Mesenchymal stem cell (in vitro differentiated cells and primary cell): ENCODE measurements around the gene PCGF2.

Experiments
- DNase-seq: peaks from one replicate; pipeline ENCODE4 v3.0.0-alpha.2; 2013
- H2AFZ ChIP-seq: one replicate; pipeline ENCODE4 v1.6.1; 2013; ENCODE audit warnings: low read depth, mild to moderate bottlenecking, control low read depth, inconsistent platforms, low read length, moderate library complexity
- H2AK5ac ChIP-seq: 2 replicates; pipeline ENCODE4 v1.6.1; 2013; ENCODE audit warnings: low read length, moderate library complexity, mild to moderate bottlenecking, inconsistent platforms; ENCODE audit not compliant: severe bottlenecking
- H2BK120ac ChIP-seq: one replicate; pipeline ENCODE4 v1.6.1; 2013; ENCODE audit warnings: low read depth, mild to moderate bottlenecking, inconsistent platforms, low read length, moderate library complexity
- H2BK12ac ChIP-seq, 2 experiments: one replicate each; pipeline ENCODE4 v1.6.1; 2013; ENCODE audit warnings: inconsistent platforms in 2 of 2, low read length in 2 of 2, mild to moderate bottlenecking in 2 of 2, moderate library complexity in 2 of 2, control low read depth in 1 of 2
- H2BK15ac ChIP-seq: one replicate; pipeline ENCODE4 v1.6.1; 2013; ENCODE audit warnings: mild to moderate bottlenecking, low read depth, inconsistent platforms; ENCODE audit not compliant: poor library complexity, severe bottlenecking
- H2BK5ac ChIP-seq: 2 replicates; pipeline ENCODE4 v1.6.1; 2013; ENCODE audit warnings: low read depth, mild to moderate bottlenecking, low read length, control low read depth, inconsistent platforms; ENCODE audit not compliant: poor library complexity, severe bottlenecking
- H3K14ac ChIP-seq, 2 experiments: one replicate each; pipeline ENCODE4 v1.6.1; 2013; ENCODE audit warnings: inconsistent platforms in 2 of 2, low read length in 2 of 2, control low read depth in 1 of 2, mild to moderate bottlenecking in 1 of 2, moderate library complexity in 1 of 2
- H3K18ac ChIP-seq, 2 experiments: one replicate each; pipeline ENCODE4 v1.6.1; 2013; ENCODE audit warnings: inconsistent platforms in 2 of 2, low read length in 2 of 2, control low read depth in 1 of 2, low read depth in 1 of 2, mild to moderate bottlenecking in 1 of 2
- H3K23ac ChIP-seq, 2 experiments: one replicate each; pipeline ENCODE4 v1.6.1; 2013; ENCODE audit warnings: inconsistent platforms in 2 of 2, low read length in 2 of 2, mild to moderate bottlenecking in 2 of 2, moderate library complexity in 2 of 2, control low read depth in 1 of 2
- H3K27ac ChIP-seq: 2 replicates; pipeline ENCODE4 v1.5.1; 2013; ENCODE audit warnings: mild to moderate bottlenecking, moderate library complexity, low read length, control low read depth, inconsistent platforms; ENCODE audit not compliant: poor library complexity, severe bottlenecking
- H3K27me3 ChIP-seq, 2 experiments: 2 replicates each; pipeline versions ENCODE4 v1.6.1 to v1.7.0; 2013; ENCODE audit warnings: low read length in 2 of 2, mild to moderate bottlenecking in 2 of 2, moderate library complexity in 2 of 2, control low read depth in 1 of 2, inconsistent platforms in 1 of 2; ENCODE audit not compliant: control insufficient read depth in 1 of 2, insufficient read depth in 1 of 2
- H3K36me3 ChIP-seq, 2 experiments: 2 replicates each; pipeline versions ENCODE4 v1.6.1 to v1.7.0; 2013; ENCODE audit warnings: low read length in 2 of 2, control low read depth in 1 of 2, inconsistent platforms in 1 of 2, low read depth in 1 of 2, mild to moderate bottlenecking in 1 of 2; ENCODE audit not compliant: insufficient read depth in 2 of 2, control insufficient read depth in 1 of 2
- H3K4ac ChIP-seq, 2 experiments: one replicate each; pipeline ENCODE4 v1.6.1; 2013; ENCODE audit warnings: inconsistent platforms in 2 of 2, low read length in 2 of 2, mild to moderate bottlenecking in 2 of 2, moderate library complexity in 2 of 2, control low read depth in 1 of 2, low read depth in 1 of 2
- H3K4me1 ChIP-seq: 2 replicates; pipeline ENCODE4 v1.6.1; 2013; ENCODE audit warnings: low read depth, low read length, control low read depth; ENCODE audit not compliant: control insufficient read depth, insufficient read depth
- H3K4me2 ChIP-seq: 2 replicates; pipeline ENCODE4 v1.6.1; 2013; ENCODE audit warnings: low read length, mild to moderate bottlenecking, inconsistent platforms; ENCODE audit not compliant: poor library complexity, severe bottlenecking
- H3K4me3 ChIP-seq, 2 experiments: 2 replicates each; pipeline versions ENCODE4 v1.5.1 to v1.7.0; 2013; ENCODE audit warnings: low read length in 2 of 2, mild to moderate bottlenecking in 2 of 2, control low read depth in 1 of 2, low read depth in 1 of 2; ENCODE audit not compliant: insufficient read depth in 1 of 2
- H3K79me1 ChIP-seq: replicated peaks from 2 replicates; pipeline ENCODE4 v1.6.1; 2013; ENCODE audit warnings: mild to moderate bottlenecking, control low read depth, low read length, inconsistent platforms; ENCODE audit not compliant: poor library complexity, severe bottlenecking
- H3K9ac ChIP-seq: 2 replicates; pipeline ENCODE4 v1.7.0; 2013; ENCODE audit warnings: mild to moderate bottlenecking, low read length, moderate library complexity
- H3K9me3 ChIP-seq: 2 replicates; pipeline ENCODE4 v1.7.0; 2013; ENCODE audit warnings: mild to moderate bottlenecking, low read length; ENCODE audit not compliant: control insufficient read depth
- H4K8ac ChIP-seq: one replicate; pipeline ENCODE4 v1.6.1; 2013; ENCODE audit warnings: inconsistent platforms, mild to moderate bottlenecking, low read length, moderate library complexity
- H4K91ac ChIP-seq: one replicate; pipeline ENCODE4 v1.6.1; 2013; ENCODE audit warnings: mild to moderate bottlenecking, low read length, inconsistent platforms
- WGBS: methylation state at CpG from one replicate; pipeline ENCODE4 v1.1.7; 2013; ENCODE audit warnings: mixed read lengths; 5-methylcytosine and 5-hydroxymethylcytosine counted together

Gene PCGF2

GRCh38 chr17:38703742-38704605 lies 44.2 kb downstream of the PCGF2 start:
- H2AFZ ChIP-seq: peak overlapping the region; percentile 67
- peaks cover 11 to 15% of the 10 kb centered on the region in 2 experiments for H3K36me3 ChIP-seq
- H4K8ac ChIP-seq: peak overlapping the region; percentile 90
- peak overlapping the region; percentile 84 for H3K4me2 ChIP-seq
- no peak overlapping the region for H2BK5ac ChIP-seq
- H3K27ac ChIP-seq: no peak overlapping the region
- H3K9ac ChIP-seq: peak overlapping the region; percentile 90
- DNase-seq: peak; percentile 41
- H3K27me3 ChIP-seq: peaks cover 0 to 7% of the 10 kb centered on the region in 2 experiments
- peak overlapping the region; percentile 42 to 91 for H3K4ac ChIP-seq
- H3K79me1 ChIP-seq: peaks cover 26% of the 10 kb centered on the region
- H3K4me1 ChIP-seq: peaks cover 46% of the 10 kb centered on the region
- WGBS: 1% methylated on average over 42 of the region's 50 CpGs
- peak overlapping the region in 1 of 2 experiments; percentile 2 for H3K14ac ChIP-seq
- peak overlapping the region; percentile 71 to 91 for H3K18ac ChIP-seq
- peak overlapping the region; percentile 78 to 90 for H3K4me3 ChIP-seq
- peak overlapping the region; percentile 80 for H2BK120ac ChIP-seq
- H3K23ac ChIP-seq: peak overlapping the region in 1 of 2 experiments; percentile 84
- H3K9me3 ChIP-seq: no peaks in the 10 kb centered on the region
- peak overlapping the region; percentile 90 for H4K91ac ChIP-seq
- H2BK12ac ChIP-seq: peak overlapping the region in 1 of 2 experiments; percentile 60
- H2BK15ac ChIP-seq: peak overlapping the region; percentile 88
- H2AK5ac ChIP-seq: peak overlapping the region; percentile 5

- peak overlapping the region in 1 of 2 experiments; percentile 84 for H3K23ac ChIP-seq
- H3K18ac ChIP-seq: peak overlapping the region in 1 of 2 experiments; percentile 66
- peaks cover 22% of the 10 kb centered on the region for H3K79me1 ChIP-seq
- H2BK12ac ChIP-seq: peak overlapping the region in 1 of 2 experiments; percentile 60
- no peak overlapping the region for H3K27ac ChIP-seq
- H2AK5ac ChIP-seq: peak overlapping the region; percentile 44
- H3K4me3 ChIP-seq: peak overlapping the region; percentile 68 to 90
- peak; percentile 8 for DNase-seq
- H2AFZ ChIP-seq: no peak overlapping the region
- peak overlapping the region; percentile 84 for H3K4me2 ChIP-seq
- H3K9me3 ChIP-seq: no peaks in the 10 kb centered on the region
- peaks cover 0 to 11% of the 10 kb centered on the region in 2 experiments for H3K27me3 ChIP-seq
- H3K14ac ChIP-seq: no peak overlapping the region
- H2BK120ac ChIP-seq: no peak overlapping the region
- H4K91ac ChIP-seq: no peak overlapping the region
- peak overlapping the region; percentile 63 for H4K8ac ChIP-seq
- peak overlapping the region; percentile 88 for H2BK15ac ChIP-seq
- H2BK5ac ChIP-seq: no peak overlapping the region
- H3K36me3 ChIP-seq: peaks cover 9 to 10% of the 10 kb centered on the region in 2 experiments
- 5% methylated on average over 55 of the region's 55 CpGs for WGBS
- H3K4ac ChIP-seq: peak overlapping the region in 1 of 2 experiments; percentile 69
- H3K9ac ChIP-seq: peak overlapping the region; percentile 90
- peaks cover 44% of the 10 kb centered on the region for H3K4me1 ChIP-seq
Measured at GRCh38 chr17:38702916-38703741, 45.0 kb downstream of the PCGF2 start.

- Histone ChIP-seq H2BK120ac (peak overlapping the region; percentile 65), H2BK12ac (peak overlapping the region in 1 of 2 experiments; percentile 45), H3K4me2 (peak overlapping the region; percentile 87), H3K4ac (peak overlapping the region; percentile 68 to 89), H3K27me3 (peaks cover 0 to 19% of the 10 kb centered on the region in 2 experiments), H4K8ac (peak overlapping the region; percentile 89), H3K18ac (peak overlapping the region; percentile 76 to 81), H4K91ac (peak overlapping the region; percentile 47), H3K4me1 (peaks cover 42% of the 10 kb centered on the region), H2BK5ac (no peak overlapping the region), H3K14ac (peak overlapping the region in 1 of 2 experiments; percentile 61), H3K4me3 (peak overlapping the region; percentile 68 to 90), H3K9ac (peak overlapping the region; percentile 90), H3K36me3 (peaks cover 1 to 2% of the 10 kb centered on the region in 2 experiments), H3K9me3 (no peaks in the 10 kb centered on the region), H3K79me1 (peaks cover 14% of the 10 kb centered on the region), H3K23ac (no peak overlapping the region), H2AK5ac (no peak overlapping the region), H2BK15ac (peak overlapping the region; percentile 65), H2AFZ (peak overlapping the region; percentile 65), H3K27ac (peak overlapping the region; percentile 41)
- under 1% methylated on average over 78 of the region's 81 CpGs for whole genome bisulfite sequencing
- peak; percentile 90 for DNase-seq
Measured at GRCh38 chr17:38702166-38702915, 45.8 kb downstream of the PCGF2 start.
